GM21528 (cell line): ENCODE data around the gene SZT2.

ENCODE experiments used
- ATAC-seq: cut with Tn5 transposase; IDR thresholded peaks from one replicate; pipeline ENCODE4 v1.9.1; 2021; ENCODE audit warnings: mild to moderate bottlenecking, moderate library complexity; ENCODE audit not compliant: unreplicated experiment, low FRiP score

Gene SZT2

DNA sequence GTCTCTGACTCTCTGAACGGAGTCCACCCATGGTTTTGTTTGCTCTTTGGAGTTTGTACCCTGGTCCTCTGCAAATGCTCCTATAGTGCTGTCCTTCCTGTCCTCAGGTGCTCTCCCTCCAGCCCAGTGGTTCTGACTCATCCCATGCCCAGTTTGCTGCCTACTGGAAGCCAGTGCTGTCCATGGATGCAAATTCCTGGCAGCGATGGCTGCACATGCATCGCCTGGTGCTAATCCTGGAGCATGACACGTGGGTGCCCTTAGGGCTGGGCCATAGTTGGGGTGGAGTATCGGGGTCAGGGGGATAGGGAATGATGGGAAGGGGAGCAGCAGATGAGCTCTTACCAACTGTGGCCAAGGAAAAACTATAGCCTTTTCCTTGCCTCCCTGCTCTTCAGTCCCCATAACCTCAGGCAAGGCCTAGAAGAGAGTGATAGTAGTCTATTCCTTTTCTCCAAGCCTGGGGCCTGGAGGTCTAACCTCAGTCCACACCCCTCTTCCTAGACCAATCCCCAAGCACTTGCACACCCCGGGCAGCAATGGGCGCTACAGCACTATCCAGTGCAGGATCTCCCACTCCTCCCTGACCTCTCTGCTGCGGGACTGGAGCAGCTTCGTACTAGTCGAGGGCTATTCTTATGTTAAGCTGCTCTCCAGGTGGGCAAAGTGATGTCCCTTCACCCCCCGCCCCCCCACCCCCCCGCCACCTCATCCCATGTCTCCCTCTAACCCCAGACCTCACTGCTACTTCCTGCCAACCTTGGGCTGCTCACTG, 32.5 kb downstream of the SZT2 start:
- no peak for ATAC-seq

DNA sequence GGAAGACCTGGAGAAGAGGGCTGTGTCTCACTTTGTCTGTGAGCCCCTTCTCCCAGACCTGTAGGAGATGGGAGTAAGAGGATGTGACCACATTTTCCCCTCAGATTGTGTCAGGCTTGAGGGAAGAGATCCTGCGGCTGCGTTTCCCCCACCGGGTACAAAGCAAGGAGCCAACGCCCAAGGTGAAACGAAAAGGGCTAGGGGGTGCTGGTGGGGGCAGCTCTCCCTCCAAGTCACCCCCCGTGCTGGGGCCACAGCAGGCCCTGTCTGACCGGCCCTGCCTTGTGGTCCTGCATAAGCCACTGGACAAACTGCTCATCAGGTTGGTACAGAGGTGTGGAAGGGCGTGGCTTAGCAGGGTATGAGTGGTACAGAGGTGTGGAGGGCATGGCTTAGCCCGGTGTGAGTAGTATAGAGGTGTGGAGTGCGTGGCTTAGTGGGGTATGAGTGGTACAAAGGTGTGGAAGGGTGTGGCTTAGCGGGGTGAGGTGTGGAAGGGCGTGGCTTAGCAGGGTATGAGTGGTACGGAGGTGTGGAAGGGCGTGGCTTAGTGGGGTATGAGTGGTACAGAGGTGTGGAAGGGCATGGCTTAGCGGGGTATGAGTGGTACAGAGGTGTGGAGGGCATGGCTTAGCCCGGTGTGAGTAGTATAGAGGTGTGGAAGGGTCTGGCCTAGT, 33.4 kb downstream of the SZT2 start:
- no peak for ATAC-seq

DNA sequence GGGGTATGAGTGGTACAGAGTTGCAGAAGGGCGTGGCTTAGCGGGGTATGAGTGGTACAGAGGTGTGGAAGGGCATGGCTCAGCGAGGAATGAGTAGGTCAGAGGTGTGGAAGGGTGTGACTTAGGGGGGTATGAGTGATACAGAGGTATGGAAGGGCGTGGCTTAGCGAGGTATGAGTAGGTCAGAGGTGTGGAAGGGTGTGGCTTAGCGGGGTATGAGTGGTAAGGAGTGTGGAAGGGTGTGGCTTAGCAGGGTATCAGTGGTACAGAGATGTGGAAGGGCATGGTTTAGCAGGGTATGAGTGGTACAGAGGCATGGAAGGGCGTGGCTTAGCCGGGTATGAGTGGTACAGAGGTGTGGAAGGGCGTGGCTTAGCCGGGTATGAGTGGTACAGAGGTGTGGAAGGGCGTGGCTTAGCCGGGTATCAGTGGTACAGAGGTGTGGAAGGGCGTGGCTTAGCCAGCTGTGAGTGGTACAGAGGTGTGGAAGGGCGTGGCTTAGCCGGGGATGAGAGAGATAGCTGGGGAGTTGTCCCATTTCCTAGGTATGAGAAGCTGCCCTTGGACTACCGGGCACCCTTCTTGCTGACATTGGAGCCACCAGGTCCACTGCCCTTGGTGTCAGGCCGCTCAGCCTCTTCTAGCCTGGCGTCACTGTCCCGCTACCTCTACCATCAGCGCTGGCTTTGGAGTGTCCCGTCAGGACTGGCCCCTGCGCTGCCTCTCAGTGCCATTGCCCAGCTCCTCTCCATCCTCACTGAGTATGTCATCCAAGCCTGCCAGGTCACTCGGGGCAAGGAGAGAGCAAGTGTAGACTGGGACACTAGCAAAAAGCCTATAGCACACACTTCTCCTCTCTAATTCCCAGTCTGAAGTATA, 34.2 kb downstream of the SZT2 start:
- ATAC-seq, result no peak

DNA sequence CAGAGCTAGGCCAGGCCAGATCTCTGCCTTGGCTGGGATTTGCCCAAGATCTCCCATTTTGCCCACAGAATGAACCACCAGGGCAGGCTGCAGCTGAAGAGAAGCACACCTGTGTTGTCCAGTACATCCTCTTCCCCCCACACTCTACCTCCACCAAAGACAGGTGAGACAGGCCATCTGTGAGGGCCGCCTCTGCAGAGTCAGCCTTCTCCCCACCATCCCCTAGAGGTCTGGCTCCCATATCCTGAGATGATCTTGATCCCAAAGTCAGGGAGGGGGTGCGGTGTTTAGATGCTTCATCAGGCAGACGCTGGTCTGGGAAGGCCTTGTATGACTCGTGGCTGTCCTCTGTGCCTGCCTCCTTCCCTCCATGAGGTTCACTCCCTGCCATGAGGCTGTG, 35.3 kb downstream of the SZT2 start:
- ATAC-seq, result no peak

DNA sequence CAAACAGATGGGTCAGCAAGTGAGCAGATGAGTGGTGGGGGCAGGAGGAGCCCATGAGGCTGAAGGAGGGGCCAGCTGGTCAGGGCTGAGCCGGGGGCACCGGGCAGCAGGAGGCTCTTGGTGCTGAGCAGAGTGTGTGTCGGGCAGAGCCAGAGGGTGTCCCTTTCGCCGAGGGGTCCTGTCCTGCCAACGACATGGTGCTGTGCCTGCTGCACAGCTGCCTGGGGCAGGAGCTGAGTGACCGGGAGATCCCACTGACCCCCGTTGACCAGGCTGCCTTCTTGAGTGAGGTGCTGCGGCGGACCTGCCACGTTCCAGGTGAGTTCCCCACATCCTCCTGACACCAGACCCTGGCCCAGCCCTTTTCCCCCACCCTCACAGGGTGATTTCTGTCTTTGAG, 36.5 kb downstream of the SZT2 start:
- no peak for ATAC-seq

DNA sequence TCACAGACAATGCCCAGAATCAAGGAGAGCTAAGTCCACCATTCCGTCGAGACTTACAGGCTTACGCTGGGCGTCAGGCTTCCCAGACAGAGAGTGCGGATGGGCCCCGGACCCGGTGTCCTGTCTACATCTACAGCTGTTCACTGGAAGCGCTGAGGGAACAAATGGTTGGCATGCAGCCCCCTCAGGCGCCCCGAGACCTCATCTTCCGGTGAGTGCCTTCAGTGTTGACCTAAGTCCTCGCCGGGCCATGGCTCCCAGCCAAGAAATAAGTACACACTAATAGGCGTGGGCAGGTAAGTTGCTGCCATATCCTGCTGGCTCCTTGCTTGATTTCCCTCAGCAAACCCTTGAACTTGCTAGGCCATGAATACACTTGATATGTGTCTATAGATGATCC, 37.8 kb downstream of the SZT2 start:
- no peak for ATAC-seq

DNA sequence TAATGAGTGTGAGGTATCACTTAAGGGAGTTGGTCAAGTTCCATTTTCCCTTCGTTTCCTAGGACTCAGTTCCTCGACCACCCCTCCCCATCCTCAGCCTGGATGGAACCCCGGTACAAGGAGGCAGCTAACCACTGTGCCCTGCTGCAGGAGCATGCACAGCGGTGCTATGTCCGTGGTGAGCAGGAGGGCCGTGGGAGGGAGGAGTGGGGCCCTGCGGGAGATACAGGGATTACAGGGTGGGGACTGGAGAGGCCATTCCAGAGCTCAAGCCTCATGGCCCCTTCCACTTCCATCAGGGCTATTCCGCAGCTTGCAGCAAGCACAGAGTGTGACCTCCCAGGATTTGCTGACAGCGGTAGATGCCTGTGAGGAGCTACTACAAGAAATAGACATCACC, 38.2 kb downstream of the SZT2 start:
- no peak for ATAC-seq

DNA sequence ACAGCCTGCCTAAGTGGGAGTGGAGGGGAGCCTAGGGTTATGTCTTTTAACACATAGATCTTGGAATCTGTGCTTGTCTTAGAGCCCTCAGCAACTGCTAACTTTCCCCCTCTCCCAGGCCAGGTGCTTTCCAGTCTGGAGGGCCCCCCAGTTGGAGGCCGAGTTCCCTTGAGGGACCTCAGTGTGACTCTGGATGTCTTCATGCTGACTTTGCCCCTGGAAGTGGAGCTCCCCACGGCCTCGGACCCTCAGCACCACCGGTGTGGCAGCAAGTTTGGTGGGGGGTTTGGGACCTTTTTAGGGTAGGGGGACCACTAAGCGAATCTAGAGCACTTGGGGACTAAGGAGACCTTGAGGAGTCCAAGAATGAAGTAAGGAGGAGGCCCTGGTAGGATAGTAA, 41.1 kb downstream of the SZT2 start:
- no peak for ATAC-seq

DNA sequence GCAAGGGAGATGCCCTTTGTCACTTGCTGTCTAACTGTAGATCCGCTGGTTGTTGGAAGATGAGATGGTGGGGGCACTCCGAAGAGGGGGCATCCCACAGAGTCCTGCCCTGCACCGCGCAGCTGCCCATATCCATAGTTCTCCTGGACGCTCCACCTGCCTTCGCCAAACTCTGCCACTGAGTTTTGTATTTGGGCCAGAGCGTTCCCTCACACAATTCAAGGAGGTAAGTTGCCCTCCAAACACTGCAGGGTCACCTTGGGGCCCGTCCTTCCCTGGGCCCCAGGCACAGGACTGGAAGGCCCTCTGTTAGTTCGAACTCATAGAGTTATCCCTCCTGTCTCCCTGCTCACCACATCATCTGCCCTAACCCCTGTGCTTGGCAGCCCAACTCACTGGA, 42.0 kb downstream of the SZT2 start:
- ATAC-seq, result no peak

DNA sequence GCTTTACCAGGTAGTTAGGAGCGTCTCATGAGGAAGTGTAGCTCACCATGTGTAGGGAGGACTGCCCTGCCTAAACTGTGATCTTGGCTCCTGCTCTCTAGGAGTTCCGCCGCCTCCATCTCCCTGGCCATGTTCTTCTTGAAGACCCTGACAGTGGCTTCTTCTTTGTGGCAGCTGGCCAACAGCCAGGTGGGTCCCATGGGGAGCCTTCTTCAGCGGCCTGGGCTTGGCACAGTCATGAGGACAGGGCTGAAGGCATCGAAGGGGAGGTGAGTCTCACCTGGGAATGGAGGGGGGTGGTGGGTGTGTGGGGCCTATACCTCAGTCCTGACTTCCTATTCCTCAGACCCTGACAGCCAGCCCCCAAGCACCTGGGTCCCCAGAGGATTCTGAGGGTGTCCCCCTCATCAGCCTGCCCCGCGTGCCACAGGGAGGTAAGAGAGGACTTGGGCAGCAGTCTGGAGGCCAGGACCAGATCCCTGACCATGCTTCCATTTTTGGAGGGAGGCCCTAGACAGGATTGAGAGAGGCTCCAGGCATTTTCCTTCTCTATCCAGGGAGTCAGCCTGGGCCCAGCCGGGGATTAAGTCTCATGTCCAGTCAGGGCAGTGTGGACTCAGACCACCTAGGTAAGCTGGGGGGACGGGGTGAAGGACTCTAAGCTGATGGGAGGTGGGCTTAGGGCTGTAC, 42.6 kb downstream of the SZT2 start:
- ATAC-seq, result no peak

DNA sequence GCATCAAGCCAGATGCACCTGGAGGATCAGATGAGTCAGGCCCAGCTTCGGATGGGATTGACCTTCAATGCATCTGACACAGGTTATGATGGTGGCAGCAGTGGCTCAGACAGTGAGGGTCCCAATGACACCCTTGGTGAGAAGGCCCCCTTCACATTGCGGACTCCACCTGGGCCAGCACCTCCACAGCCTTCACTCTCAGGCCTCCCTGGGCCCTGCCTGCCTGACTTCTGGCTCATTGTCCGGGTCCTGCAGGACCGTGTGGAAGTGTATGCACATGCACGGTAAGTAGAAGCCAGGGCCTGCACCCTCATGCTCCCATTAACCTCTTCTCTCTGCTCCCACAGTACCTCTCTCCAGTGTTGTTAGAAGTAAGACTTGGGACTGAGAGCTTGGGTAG, 43.2 kb downstream of the SZT2 start:
- ATAC-seq, result no peak

DNA sequence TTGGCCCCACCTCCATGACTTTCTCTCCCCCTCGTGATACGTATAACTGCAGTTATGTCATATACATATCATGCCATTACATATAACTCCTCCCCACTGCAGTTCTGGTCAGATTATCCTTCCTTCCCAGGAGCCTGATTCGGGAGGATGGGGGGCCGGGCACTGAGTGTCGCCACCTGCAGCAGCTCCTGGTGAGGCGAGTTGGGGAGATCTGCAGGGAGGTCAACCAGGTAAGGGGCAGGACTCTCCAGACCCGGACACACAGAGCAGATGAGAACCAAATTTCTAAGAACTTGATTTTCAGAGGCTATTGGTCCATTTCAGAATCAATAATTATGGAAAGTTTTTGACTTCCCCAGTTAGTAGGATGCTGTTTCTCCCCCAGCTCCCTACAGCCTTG, 44.6 kb downstream of the SZT2 start:
- ATAC-seq, result no peak

DNA sequence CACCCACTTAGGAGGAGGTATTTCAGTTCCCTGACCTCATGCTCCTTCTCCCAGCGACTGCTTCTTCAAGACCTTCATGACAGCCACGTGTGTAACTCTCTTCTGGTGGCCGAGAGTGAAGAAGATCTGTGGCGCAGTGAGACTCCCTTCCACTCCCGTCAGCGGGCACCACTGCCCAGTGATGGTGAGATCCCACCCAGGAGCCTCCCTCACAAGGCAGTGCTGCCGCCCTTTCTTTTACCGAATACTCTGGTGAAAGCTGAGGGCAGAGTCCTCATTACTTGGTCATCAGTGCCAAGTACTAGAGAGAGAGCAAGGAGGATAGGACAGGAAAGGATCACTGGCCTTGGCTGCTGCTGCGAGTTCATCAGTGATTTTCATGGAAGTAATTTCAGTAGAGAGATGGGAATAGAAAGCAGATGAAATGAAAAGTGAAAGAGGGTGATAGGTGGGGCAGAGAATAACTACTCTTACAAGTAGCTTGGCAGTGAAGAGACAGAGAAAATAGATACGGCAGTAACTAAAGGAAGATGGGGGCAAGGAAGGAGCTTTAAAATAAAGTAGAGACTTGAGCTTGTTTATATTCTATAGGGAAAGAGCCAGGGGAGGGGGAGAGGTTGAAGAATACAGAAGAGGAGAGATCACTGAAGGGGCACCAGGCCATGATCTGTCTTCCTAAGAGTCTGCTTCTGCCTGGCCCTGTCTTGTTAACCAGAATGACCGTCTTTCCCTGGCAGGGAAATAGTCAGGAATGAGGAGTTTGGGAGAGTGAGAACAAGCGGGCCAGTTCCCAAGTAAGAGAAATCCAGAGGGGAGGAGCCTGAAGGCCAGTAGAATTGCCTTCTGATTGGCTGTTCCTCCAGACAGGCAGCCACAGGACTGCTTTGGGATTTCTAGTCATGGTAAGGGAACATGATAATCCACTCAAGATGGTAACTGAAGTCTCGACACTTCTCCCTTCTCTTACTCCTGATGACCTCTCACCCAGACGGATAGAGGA, 45.7 kb downstream of the SZT2 start:
- no peak for ATAC-seq

DNA sequence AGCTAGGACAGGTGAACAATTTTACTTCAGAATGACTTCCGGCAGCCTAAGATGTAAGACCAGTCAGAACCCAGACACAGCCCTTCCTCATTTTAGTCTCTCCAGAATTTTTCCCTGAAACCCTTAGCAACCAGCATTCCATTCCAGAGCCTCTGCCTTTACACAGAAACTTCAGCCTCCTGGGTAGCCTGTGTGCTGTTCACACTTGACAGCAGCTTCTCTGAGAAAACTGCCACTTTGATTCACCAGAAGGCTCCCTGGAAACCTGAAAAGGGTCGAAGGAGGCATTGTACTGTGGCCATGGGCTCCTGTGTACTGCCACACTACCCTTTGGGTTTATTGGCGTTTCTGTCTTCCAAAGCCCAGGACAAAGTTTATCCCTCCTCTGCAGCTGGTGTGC, 46.7 kb downstream of the SZT2 start:
- ATAC-seq, result no peak

DNA sequence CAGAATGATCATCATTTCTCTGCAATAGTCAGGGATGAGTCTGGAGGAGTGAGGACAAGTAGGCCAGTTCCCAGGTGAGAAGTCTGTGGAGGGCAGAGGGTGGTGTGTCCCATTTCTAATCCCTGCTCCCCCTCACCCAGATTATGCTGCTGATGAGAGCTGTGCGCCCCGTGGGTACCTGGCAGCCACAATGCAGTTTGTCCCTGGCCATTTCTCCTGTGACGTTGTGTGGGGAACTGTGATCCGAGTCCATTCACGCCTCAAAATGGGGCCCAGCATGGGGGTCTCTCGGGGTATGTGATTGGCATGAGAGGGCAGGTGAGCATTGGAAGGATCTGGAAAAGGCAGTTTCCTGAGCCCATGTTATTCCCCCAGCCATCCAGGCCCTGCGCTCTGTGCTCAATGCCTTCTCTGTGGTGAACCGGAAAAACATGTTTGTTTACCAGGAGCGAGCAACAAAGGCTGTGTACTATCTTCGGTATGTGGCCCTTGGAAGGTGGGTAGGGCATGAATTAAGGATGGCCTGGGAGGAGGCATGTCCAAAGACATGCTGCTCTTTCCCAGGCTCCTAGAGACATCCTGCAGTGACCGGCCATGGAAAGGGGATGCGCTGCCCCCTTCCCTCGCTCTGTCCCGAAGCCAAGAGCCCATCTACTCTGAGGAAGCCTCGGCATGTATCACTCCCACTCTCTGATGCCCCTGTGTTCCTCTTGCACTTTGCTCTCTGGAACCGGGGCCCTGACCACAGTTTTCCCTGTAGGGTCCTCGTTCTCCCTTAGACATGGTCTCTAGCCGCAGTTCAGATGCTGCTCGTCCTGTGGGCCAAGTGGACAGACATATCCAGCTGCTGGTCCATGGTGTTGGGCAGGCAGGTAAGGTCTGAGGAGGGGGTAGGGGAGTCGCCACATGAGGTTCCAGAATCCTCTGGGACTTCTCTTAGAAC, 47.6 kb downstream of the SZT2 start:
- ATAC-seq, result no peak

DNA sequence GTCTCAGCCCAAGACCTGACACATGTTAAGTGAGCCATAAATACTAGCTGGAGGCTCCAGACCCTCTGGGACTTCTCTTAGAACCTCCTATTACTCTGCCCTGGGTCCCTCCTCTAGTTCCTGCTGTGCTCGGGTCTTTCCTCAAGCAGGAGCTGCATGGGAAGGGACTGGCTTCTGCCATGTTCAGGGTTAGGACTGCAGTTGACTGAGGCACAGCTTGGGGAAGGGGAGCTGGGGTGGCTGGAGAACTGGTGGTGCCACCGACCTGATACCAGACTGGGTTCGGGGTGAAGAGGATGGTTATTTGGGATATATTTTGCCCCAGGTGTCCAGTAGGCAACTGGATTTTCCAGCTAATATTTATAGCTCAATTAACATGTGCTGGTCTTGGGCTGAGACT, 48.3 kb downstream of the SZT2 start:
- ATAC-seq, result no peak

DNA sequence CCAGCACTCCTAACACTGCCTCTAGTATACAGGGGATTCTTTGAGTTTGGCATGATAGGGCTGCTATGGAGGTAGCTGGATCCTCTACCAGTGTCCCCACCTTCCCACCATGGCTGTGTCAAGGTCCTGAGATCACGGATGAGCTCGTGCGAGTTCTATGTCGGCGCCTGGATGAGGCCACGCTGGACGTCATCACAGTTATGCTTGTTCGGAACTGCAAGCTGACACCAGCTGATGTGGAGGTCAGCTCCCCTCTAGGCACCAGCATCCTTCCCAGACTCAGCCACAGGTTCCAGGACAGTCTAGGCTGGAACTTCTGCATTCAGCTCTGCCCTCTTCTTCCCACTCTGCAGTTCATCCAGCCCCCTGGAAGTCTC, 48.9 kb downstream of the SZT2 start:
- ATAC-seq, result no peak

DNA sequence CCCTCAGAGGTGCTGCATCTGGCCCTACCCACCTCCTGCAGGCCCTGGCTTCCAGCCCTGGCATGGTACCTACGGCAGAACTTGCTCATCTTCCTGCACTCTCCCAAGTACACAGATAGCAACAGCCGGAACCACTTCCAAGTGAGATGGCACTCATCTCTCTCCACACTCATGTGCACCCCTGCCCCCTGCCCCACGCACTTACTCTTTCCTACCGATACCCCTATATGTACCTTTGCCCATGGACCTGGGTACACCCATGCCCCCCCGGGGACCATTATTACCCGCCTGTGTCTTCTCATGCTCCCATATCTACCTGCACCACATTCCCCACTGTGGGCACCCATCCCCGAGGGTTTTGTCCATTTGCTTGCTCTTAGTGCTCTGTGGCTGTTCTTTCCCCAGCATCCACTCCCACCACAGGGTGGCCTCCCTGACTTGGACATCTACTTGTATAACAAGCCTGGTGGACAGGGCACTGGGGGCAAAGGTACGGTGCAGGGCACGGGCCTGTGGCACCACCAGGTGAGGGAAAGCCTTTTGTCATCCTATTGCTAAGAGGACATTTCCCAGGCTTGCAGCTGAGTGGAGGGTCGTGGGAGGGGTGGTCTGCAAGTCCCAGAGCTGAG, 49.4 kb downstream of the SZT2 start:
- no peak for ATAC-seq
